Breast epithelium (tissue), 4 donors: ENCODE measurements around the gene NTN3. TPM values are rescaled to one million over a fixed set of nuclear protein-coding genes. Genes with fewer than 3 reads are reported as not detected.

Experiments
- DNase-seq, 2 donors: peaks; one replicate each; pipeline ENCODE4 v3.0.0-alpha.2; 2019; ENCODE audit warnings: low spot score in 2 of 2
- H3K27ac ChIP-seq, 2 donors: fragments of 200-600 bp; sonication (generic) in 1 of 2; one replicate each; pipeline ENCODE4 v1.5.1; 2016 to 2019; ENCODE audit warnings: mild to moderate bottlenecking in 1 of 2
- H3K27me3 ChIP-seq, 2 donors: fragments of 200-600 bp; sonication (generic) in 1 of 2; one replicate each; pipeline versions ENCODE4 v1.5.1 to v1.6.0; 2017 to 2019; ENCODE audit warnings: control low read depth in 1 of 2, mild to moderate bottlenecking in 1 of 2
- H3K36me3 ChIP-seq: fragments of 200-600 bp; one replicate; pipeline ENCODE4 v1.5.1; 2019
- H3K4me1 ChIP-seq, 2 donors: fragments of 200-600 bp; sonication (generic); one replicate each; pipeline ENCODE4 v1.5.1; 2016 to 2019; ENCODE audit warnings: control low read depth in 1 of 2
- H3K4me3 ChIP-seq, 3 donors: fragments of 200-600 bp; sonication (generic); 1 replicate in 2 of 3; 2 replicates in 1 of 3; pipeline ENCODE4 v1.5.1; 2016 to 2019; ENCODE audit warnings: mild to moderate bottlenecking in 3 of 3, moderate library complexity in 2 of 3
- H3K9me3 ChIP-seq, 2 donors: fragments of 200-600 bp; sonication (generic) in 1 of 2; one replicate each; pipeline ENCODE4 v1.5.1; 2016 to 2019; ENCODE audit warnings: control low read depth in 1 of 2
- CTCF ChIP-seq, 3 donors: fragments of 450-650 bp; IDR thresholded peaks; one replicate each; pipeline ENCODE4 v1.5.1; 2016 to 2017; ENCODE audit warnings: antibody characterized with exemption in 3 of 3, mild to moderate bottlenecking in 3 of 3, moderate library complexity in 3 of 3
- POLR2A ChIP-seq: fragments of 450-650 bp; IDR thresholded peaks from one replicate; pipeline ENCODE4 v1.6.1; 2016; ENCODE audit warnings: antibody characterized with exemption, mild to moderate bottlenecking, moderate library complexity
- POLR2AphosphoS5 ChIP-seq, 3 donors: sonication (generic); formaldehyde crosslinking; IDR thresholded peaks; one replicate each; pipeline ENCODE4 v1.6.1; 2017; ENCODE audit warnings: antibody characterized with exemption in 3 of 3
- intact Hi-C: fragments of 100-400 bp; cut with DNase I; formaldehyde crosslinking; loops from one replicate; pipeline ENCODE4 v1.15.1; 2023; ENCODE audit warnings: low total_unique reads
- total RNA-seq, 3 donors: library from RNA; depleted of rRNA; stranded (reverse); fragments of >200 nt; gene quantifications; one replicate each; pipeline ENCODE4 v1.1.0, GENCODE V29; 2016

Gene NTN3
- total RNA-seq, 3 donors from 2014 or later: not detected

- peak overlapping the region; percentile 98 to 99 for H3K27ac ChIP-seq
- no peaks in the 10 kb centered on the region for H3K9me3 ChIP-seq
- no peaks in the 10 kb centered on the region for H3K36me3 ChIP-seq
- H3K4me1 ChIP-seq: peaks cover 29 to 49% of the 10 kb centered on the region in 2 donors
- TF ChIP-seq POLR2A (no peak), POLR2AphosphoS5 (IDR thresholded peaks at IDR 0.05) (no peak), CTCF (IDR thresholded peaks at IDR 0.05) (no peak)
- H3K27me3 ChIP-seq: no peaks in the 10 kb centered on the region
- H3K4me3 ChIP-seq: peak overlapping the region in 2 of 3 donors; percentile 9 to 81
- DNase-seq: no peak
- intact Hi-C loops: no loop called here
Observed at GRCh38 chr16:2517954-2518605, 47.0 kb downstream of the NTN3 start.

- intact Hi-C loops: no loop called here
- Histone ChIP-seq H3K27me3 (no peaks in the 10 kb centered on the region), H3K4me1 (peaks cover 29 to 49% of the 10 kb centered on the region in 2 donors), H3K36me3 (no peaks in the 10 kb centered on the region), H3K27ac (peak overlapping the region; percentile 98 to 99), H3K9me3 (no peaks in the 10 kb centered on the region), H3K4me3 (peak overlapping the region; percentile 68 to 81 (median 72))
- DNase-seq: no peak
- TF ChIP-seq POLR2A (no peak), CTCF (IDR thresholded peaks at IDR 0.05) (no peak), POLR2AphosphoS5 (IDR thresholded peaks at IDR 0.05) (no peak)
Observed at GRCh38 chr16:2518823-2519710, 48.0 kb downstream of the NTN3 start.

- H3K4me1 ChIP-seq: peaks cover 29 to 49% of the 10 kb centered on the region in 2 donors
- peak overlapping the region; percentile 68 to 81 (median 72) for H3K4me3 ChIP-seq
- H3K27ac ChIP-seq: peak overlapping the region; percentile 98 to 99
- no peaks in the 10 kb centered on the region for H3K9me3 ChIP-seq
- no peaks in the 10 kb centered on the region for H3K27me3 ChIP-seq
- no peaks in the 10 kb centered on the region for H3K36me3 ChIP-seq
- intact Hi-C loops: no loop called here
- TF ChIP-seq POLR2A (no peak), CTCF (IDR thresholded peaks at IDR 0.05) (no peak), POLR2AphosphoS5 (IDR thresholded peaks at IDR 0.05) (no peak)
- DNase-seq: no peak
Observed at GRCh38 chr16:2519711-2520080, 48.6 kb downstream of the NTN3 start.

GRCh38 chr16:2520097-2520783 is 49.1 kb downstream of the NTN3 start, which contains the start of gene AMDHD2:
TSS of gene AMDHD2 (plus strand) at chr16:2520371. CDS start at chr16:2520459, 88 bp downstream.
- no peaks in the 10 kb centered on the region for H3K9me3 ChIP-seq
- H3K4me1 ChIP-seq: peaks cover 29 to 45% of the 10 kb centered on the region in 2 donors
- H3K36me3 ChIP-seq: no peaks in the 10 kb centered on the region
- intact Hi-C loops: no loop called here
- H3K27ac ChIP-seq: peak within 1 kb of the TSS; percentile 98 to 99
- H3K4me3 ChIP-seq: peak within 1 kb of the TSS; percentile 68 to 81 (median 72)
- TF ChIP-seq POLR2AphosphoS5 (IDR thresholded peaks at IDR 0.05): peak; percentile 48 to 85 (median 63)
- TF ChIP-seq POLR2A: no peak
- peak; percentile 89 to 90 for DNase-seq
- no peaks in the 10 kb centered on the region for H3K27me3 ChIP-seq

DNA sequence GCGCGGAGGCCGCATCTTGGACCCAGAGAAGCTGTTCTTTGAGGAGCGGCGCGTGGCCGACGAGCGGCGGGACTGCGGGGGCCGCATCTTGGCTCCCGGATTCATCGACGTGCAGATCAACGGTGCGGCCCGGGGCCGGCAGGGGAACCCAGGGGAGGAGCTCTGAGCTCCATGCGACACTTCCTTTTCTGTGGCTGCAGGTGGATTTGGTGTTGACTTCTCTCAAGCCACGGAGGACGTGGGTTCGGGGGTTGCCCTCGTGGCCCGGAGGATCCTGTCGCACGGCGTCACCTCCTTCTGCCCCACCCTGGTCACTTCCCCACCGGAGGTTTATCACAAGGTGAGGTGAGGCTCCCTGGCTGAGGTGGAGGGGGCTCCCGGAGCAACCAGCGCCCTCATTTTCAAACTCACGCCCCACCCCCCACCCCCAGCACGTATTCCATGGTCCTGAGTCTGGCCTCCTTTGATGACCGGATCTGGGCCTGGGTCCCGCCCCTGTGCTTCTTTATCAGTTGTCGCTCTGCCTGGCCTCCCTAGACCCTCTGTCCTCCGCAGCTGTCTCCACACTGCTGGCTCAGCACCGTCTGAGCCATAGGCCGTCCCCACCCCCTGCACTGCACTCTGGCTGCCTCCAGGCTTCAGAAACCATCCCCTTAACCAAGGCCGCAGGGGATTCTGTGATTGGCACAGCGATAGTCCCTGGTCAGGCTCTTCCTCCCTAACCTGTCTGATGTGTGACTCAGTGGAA is 49.9 kb downstream of the NTN3 start:
- H3K4me3 ChIP-seq: peak overlapping the region; percentile 68 to 81 (median 72)
- peaks cover 29 to 38% of the 10 kb centered on the region in 2 donors for H3K4me1 ChIP-seq
- no peaks in the 10 kb centered on the region for H3K36me3 ChIP-seq
- no peaks in the 10 kb centered on the region for H3K27me3 ChIP-seq
- intact Hi-C loops: no loop called here
- no peaks in the 10 kb centered on the region for H3K9me3 ChIP-seq
- DNase-seq: no peak
- TF ChIP-seq POLR2AphosphoS5 (IDR thresholded peaks at IDR 0.05): no peak
- TF ChIP-seq POLR2A: no peak
- TF ChIP-seq CTCF (IDR thresholded peaks at IDR 0.05): no peak
- H3K27ac ChIP-seq: peak overlapping the region; percentile 98 to 99
